NCI-H187 treated with DMSO at 0.1 percent for 48 hours (cell line): Measurements from ENCODE around the gene ERF.

Experiments
- DNase-seq: peaks from one replicate; lab custom pipeline; 2025; lab: John Stamatoyannopoulos, UW

Gene ERF

GRCh38 chr19:42212886-42213285 lies 42.0 kb downstream of the ERF start:
- DNase-seq = no peak

GRCh38 chr19:42208612-42209011 lies 46.3 kb downstream of the ERF start:
- DNase-seq = no peak

- DNase-seq = no peak
Measured at GRCh38 chr19:42207767-42208271, 47.1 kb downstream of the ERF start.

- DNase-seq = no peak
Measured at GRCh38 chr19:42206871-42207755, 47.8 kb downstream of the ERF start.

GRCh38 chr19:42204664-42205063 lies 50.3 kb downstream of the ERF start:
- no peak for DNase-seq

GRCh38 chr19:42203700-42204099 lies 51.2 kb downstream of the ERF start:
- no peak for DNase-seq

- no peak for DNase-seq
Measured at GRCh38 chr19:42202290-42202880, 52.5 kb downstream of the ERF start.

- DNase-seq = no peak
Measured at GRCh38 chr19:42201489-42202289, 53.2 kb downstream of the ERF start.

- no peak for DNase-seq
Measured at GRCh38 chr19:42200116-42200715, 54.7 kb downstream of the ERF start.

- DNase-seq = no peak
Measured at GRCh38 chr19:42199440-42200115, 55.4 kb downstream of the ERF start.

- no peak for DNase-seq
Measured at GRCh38 chr19:42198676-42199439, 56.1 kb downstream of the ERF start.
